BLaER1 (cell line): ENCODE measurements around the gene PSMB3.
A peak's percentile ranks its signal among the peaks of the same experiment; 100 is the strongest.

ENCODE experiments used
- H3K27ac ChIP-seq: shearing (Covaris generic); formaldehyde crosslinking; 2 replicates; pipeline ENCODE4 v1.8.1; 2022
- H3K27me3 ChIP-seq: shearing (Covaris generic); formaldehyde crosslinking; 2 replicates; pipeline ENCODE4 v1.8.1; 2022
- H3K36me3 ChIP-seq: shearing (Covaris generic); formaldehyde crosslinking; 2 replicates; pipeline ENCODE4 v1.8.1; 2022
- H3K4me1 ChIP-seq: shearing (Covaris generic); formaldehyde crosslinking; 2 replicates; pipeline ENCODE4 v1.8.1; 2022
- H3K4me2 ChIP-seq: shearing (Covaris generic); formaldehyde crosslinking; 2 replicates; pipeline ENCODE4 v1.8.1; 2022
- H3K4me3 ChIP-seq: shearing (Covaris generic); formaldehyde crosslinking; 2 replicates; pipeline ENCODE4 v1.8.1; 2022
- H3K9ac ChIP-seq: shearing (Covaris generic); formaldehyde crosslinking; 2 replicates; pipeline ENCODE4 v1.8.1; 2022
- H3K9me3 ChIP-seq: shearing (Covaris generic); formaldehyde crosslinking; 2 replicates; pipeline ENCODE4 v1.8.1; 2022
- H4K20me1 ChIP-seq: shearing (Covaris generic); formaldehyde crosslinking; 2 replicates; pipeline ENCODE4 v1.8.1; 2022
- Cebpa-rat ChIP-seq: shearing (Covaris generic); IDR thresholded peaks from 2 replicates; pipeline ENCODE4 v1.8.1; 2022

The PSMB3 gene

GRCh38 chr17:38752308-38753070, at the start of gene PSMB3:
Gene PSMB3 (plus strand): TSS chr17:38752741. CDS start chr17:38752827, 86 bp downstream.
- Histone ChIP-seq H4K20me1 (peaks cover 54% of the 10 kb centered on the region), H3K4me2 (peak within 1 kb of the TSS; percentile 97), H3K4me1 (peaks cover 50% of the 10 kb centered on the region), H3K4me3 (peak within 1 kb of the TSS; percentile 94), H3K36me3 (peaks cover 39% of the 10 kb centered on the region), H3K27ac (peak within 1 kb of the TSS; percentile 92), H3K9ac (peak within 1 kb of the TSS; percentile 95), H3K9me3 (no peaks in the 10 kb centered on the region), H3K27me3 (peaks cover 44% of the 10 kb centered on the region)
- TF ChIP-seq Cebpa-rat, result peak; percentile 83

GRCh38 chr17:38702916-38703741, 49.4 kb upstream of the PSMB3 start:
- Histone ChIP-seq H3K9ac (peak overlapping the region; percentile 99), H3K27me3 (no peaks in the 10 kb centered on the region), H3K27ac (peak overlapping the region; percentile 99)

GRCh38 chr17:38703742-38704605, 48.6 kb upstream of the PSMB3 start:
- Histone ChIP-seq H3K36me3 (peaks cover 21% of the 10 kb centered on the region), H3K27me3 (no peaks in the 10 kb centered on the region), H3K4me2 (peak overlapping the region; percentile 94), H3K9ac (peak overlapping the region; percentile 99), H3K4me3 (peak overlapping the region; percentile 97), H3K27ac (peak overlapping the region; percentile 99), H3K4me1 (peaks cover 51% of the 10 kb centered on the region), H4K20me1 (peaks cover 31% of the 10 kb centered on the region), H3K9me3 (no peaks in the 10 kb centered on the region)
- no peak for TF ChIP-seq Cebpa-rat

More at GRCh38 chr17:38702916-38703741, 49.4 kb upstream of the PSMB3 start:
- no peak for TF ChIP-seq Cebpa-rat
- Histone ChIP-seq H3K4me3 (peak overlapping the region; percentile 97), H3K4me2 (peak overlapping the region; percentile 94), H3K36me3 (peaks cover 12% of the 10 kb centered on the region), H4K20me1 (peaks cover 22% of the 10 kb centered on the region), H3K9me3 (no peaks in the 10 kb centered on the region), H3K4me1 (peaks cover 43% of the 10 kb centered on the region)

GRCh38 chr17:38704606-38705522, 47.7 kb upstream of the PSMB3 start, which contains the start of gene MLLT6:
Gene MLLT6 (plus strand): TSS chr17:38705273. CDS start chr17:38705633, 360 bp downstream.
- H3K36me3 ChIP-seq, result peaks cover 30% of the 10 kb centered on the region
- peak within 1 kb of the TSS; percentile 99 for H3K9ac ChIP-seq
- no peak for TF ChIP-seq Cebpa-rat
- H3K27me3 ChIP-seq, result no peaks in the 10 kb centered on the region
- H4K20me1 ChIP-seq, result peaks cover 40% of the 10 kb centered on the region
- peaks cover 60% of the 10 kb centered on the region for H3K4me1 ChIP-seq
- H3K4me3 ChIP-seq, result peak within 1 kb of the TSS; percentile 97
- peak within 1 kb of the TSS; percentile 94 for H3K4me2 ChIP-seq
- H3K9me3 ChIP-seq, result no peaks in the 10 kb centered on the region
- H3K27ac ChIP-seq, result peak within 1 kb of the TSS; percentile 99

GRCh38 chr17:38705523-38705802, 47.1 kb upstream of the PSMB3 start:
- no peaks in the 10 kb centered on the region for H3K27me3 ChIP-seq
- H4K20me1 ChIP-seq, result peaks cover 46% of the 10 kb centered on the region
- peak overlapping the region; percentile 93 for H3K4me2 ChIP-seq
- H3K36me3 ChIP-seq, result peaks cover 36% of the 10 kb centered on the region
- H3K27ac ChIP-seq, result peak overlapping the region; percentile 99
- TF ChIP-seq Cebpa-rat, result no peak
- peaks cover 64% of the 10 kb centered on the region for H3K4me1 ChIP-seq
- H3K4me3 ChIP-seq, result peak overlapping the region; percentile 97
- H3K9ac ChIP-seq, result peak overlapping the region; percentile 99
- no peaks in the 10 kb centered on the region for H3K9me3 ChIP-seq

GRCh38 chr17:38705803-38706504, 46.6 kb upstream of the PSMB3 start:
- TF ChIP-seq Cebpa-rat, result no peak
- no peaks in the 10 kb centered on the region for H3K9me3 ChIP-seq
- peaks cover 36% of the 10 kb centered on the region for H3K36me3 ChIP-seq
- H3K27ac ChIP-seq, result peak overlapping the region; percentile 99
- H3K4me2 ChIP-seq, result peak overlapping the region; percentile 93
- H3K27me3 ChIP-seq, result no peaks in the 10 kb centered on the region
- H3K9ac ChIP-seq, result peak overlapping the region; percentile 99
- H4K20me1 ChIP-seq, result peaks cover 50% of the 10 kb centered on the region
- peaks cover 64% of the 10 kb centered on the region for H3K4me1 ChIP-seq
- H3K4me3 ChIP-seq, result peak overlapping the region; percentile 97

GRCh38 chr17:38706505-38707216, 45.9 kb upstream of the PSMB3 start:
- peaks cover 64% of the 10 kb centered on the region for H3K4me1 ChIP-seq
- H3K27ac ChIP-seq, result peak overlapping the region; percentile 99

More at GRCh38 chr17:38706505-38707216, 45.9 kb upstream of the PSMB3 start:
- Histone ChIP-seq H3K9ac (peak overlapping the region; percentile 99), H3K27me3 (no peaks in the 10 kb centered on the region), H3K36me3 (peaks cover 36% of the 10 kb centered on the region), H3K4me2 (peak overlapping the region; percentile 93), H3K9me3 (no peaks in the 10 kb centered on the region), H4K20me1 (peaks cover 56% of the 10 kb centered on the region), H3K4me3 (peak overlapping the region; percentile 97)
- TF ChIP-seq Cebpa-rat, result no peak
